ENCODE measurements around the gene FBXL17. TPM values are rescaled to one million over a fixed set of nuclear protein-coding genes. Genes with fewer than 3 reads are reported as not detected.

The FBXL17 gene
- total RNA-seq, 1 donor from 2014 or later: 27.3 TPM

DNA sequence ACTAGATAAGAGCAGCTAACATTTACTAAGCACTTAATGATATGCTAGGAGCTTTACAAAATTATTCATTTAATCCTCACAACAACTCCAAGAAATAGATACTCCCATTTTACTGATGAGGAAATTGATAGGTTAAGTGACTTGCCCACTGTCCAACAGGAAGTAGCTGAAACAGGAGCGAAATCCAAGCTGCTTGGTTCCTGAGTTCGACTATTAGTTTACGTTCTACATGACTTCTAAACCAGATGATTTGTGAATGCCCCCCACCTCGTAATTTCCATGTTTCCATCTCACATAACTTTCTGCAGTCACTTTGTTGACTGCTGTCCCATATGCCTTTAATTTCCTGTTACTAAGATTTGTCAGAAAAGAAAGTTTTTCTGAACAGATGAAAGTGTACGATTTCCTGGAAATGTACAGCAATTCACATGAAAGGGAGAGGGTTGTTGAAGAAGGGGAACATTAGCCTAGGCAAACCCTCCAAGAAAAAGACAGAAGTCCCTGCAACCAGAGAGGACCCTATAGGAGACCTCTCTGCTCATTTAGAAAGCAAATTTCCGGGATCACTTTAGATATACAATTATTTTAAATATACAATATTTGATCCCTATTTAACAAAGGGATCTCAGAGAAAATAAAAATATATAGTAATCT, 432.1 kb downstream of the FBXL17 start:
- intact Hi-C loops (cut with DNase I): no loop called here
- no peak for DNase-seq (ENCODE audit: low spot score)

DNA sequence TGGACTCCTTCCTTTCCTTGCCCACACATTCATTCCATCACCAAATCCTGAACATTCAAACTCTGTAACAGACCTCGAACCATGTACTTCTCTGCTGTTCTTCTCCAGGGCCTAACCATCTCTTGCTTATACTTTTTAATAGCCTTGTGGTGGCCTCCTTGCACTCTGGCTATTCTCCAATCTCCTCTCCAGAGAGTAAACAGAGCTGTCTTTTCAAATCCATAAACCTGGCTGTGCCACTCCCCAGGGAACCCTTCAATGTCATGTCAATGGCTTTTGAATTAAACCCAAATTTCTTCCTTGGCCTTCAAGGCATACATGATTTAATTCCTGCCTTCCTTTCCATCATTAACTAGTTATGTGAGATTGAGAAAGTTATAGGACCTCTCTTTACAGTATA, 433.5 kb downstream of the FBXL17 start:
- intact Hi-C loops (cut with DNase I): no loop called here
- no peak for DNase-seq (ENCODE audit: low spot score)

DNA sequence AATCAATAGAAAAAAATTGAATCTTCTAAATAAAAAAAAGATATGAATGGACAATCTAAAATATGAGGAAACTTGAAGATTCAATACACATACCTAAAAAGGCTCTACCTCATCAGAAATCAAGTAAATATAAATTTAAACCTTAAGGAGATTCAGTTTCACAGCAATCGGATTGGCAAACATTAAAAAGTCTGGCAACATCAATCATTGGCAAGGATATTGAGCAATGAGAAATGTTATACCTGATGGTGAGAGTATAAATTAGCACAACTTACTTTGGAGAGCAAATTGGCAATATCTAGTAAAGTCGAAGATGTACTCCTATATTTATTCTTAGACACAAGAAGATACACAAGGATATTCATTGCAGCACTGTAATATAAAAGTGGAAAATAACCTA, 436.8 kb downstream of the FBXL17 start:
- DNase-seq (ENCODE audit: low spot score): no peak
- intact Hi-C loops (cut with DNase I): no loop called here

DNA sequence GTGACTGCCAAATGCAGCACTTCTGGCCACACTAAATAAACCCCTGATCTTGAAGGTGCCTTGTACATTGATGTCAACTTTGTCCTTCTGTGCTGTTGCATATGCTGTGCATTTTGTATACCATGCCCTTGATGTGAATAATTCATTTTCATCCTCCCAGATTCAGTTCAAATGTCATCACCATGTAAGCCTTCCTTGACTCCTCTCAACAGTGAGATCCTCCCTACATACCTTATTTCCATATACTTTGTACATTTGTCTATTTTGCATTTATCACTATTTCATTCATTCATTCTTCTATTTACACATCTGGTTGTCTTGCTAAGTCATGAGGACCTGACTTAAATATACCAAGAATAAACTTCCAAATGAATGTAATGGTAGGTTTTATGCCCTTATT, 438.0 kb downstream of the FBXL17 start:
- no peak for DNase-seq (ENCODE audit: low spot score)
- intact Hi-C loops (cut with DNase I): no loop called here

DNA sequence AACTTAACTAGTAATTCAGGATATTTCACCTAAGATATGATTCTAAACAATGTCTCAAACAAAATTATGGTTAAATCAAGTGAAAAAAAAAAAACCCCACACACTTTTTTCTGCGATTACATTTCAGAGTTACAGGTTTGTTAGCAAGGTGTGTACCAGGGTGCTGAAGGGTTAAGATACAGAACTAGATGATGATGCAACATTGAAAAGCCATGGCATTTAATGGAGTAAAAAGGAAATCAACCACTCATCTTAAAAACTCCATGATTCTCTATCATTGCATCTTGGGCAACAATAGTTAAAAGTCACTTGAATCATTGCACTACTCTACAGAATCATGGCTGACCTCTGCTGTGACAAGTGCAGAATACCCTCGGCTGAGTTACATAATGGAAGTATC, 440.9 kb downstream of the FBXL17 start:
- intact Hi-C loops (cut with DNase I): no loop called here
- no peak for DNase-seq (ENCODE audit: low spot score)

DNA sequence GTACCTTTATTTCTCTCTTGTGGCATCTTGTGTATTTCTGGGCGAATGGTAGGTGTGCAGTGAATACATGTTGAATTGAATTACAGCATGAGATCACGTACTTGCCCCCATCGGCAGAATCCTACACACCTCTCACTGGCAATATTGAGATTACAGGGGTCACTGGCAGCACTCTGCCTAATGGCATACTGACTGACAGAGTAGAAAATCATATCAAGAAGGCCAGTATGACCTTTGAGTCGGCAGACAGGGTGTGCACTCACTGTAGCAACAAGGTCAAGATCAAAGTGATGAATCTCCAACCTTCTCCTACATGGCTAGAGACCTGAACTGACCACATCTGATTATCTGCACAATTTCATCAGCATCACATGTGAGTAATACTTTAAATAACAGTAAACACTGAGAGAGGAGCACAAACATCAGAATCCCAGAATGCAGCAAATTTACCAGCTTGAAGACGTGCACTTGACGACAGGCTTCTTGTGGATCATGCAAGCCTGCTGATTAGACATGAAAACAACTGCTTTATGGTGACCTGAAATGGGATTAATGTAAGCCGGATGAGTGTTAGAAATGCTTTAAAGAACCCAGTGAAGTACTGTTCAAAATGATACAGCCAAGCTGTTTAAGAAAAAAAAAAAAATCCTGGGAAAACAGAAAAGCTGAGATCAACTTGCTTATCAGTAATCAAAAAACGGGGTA, 444.1 kb downstream of the FBXL17 start:
- intact Hi-C loops (cut with DNase I): no loop called here
- no peak for DNase-seq (ENCODE audit: low spot score)

DNA sequence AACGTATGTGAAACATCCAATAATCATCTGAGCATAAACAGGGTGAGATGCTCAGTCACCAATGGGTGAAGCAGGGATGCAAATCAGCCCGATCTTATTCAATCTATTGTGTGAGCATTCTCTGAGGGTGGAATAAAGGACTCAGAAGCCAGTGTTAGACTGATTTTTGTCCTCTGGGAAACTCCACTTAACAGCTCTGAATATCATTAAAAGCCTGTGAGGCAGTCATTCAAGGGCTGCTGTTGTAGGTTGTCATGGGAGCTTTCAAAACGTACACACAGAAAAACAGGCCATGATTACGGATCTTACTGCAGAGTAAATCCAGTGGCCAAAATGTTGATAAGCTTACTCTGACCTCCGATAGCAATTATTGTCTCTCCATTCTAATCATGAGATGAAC, 444.7 kb downstream of the FBXL17 start:
- DNase-seq (ENCODE audit: low spot score): no peak
- intact Hi-C loops (cut with DNase I): no loop called here

DNA sequence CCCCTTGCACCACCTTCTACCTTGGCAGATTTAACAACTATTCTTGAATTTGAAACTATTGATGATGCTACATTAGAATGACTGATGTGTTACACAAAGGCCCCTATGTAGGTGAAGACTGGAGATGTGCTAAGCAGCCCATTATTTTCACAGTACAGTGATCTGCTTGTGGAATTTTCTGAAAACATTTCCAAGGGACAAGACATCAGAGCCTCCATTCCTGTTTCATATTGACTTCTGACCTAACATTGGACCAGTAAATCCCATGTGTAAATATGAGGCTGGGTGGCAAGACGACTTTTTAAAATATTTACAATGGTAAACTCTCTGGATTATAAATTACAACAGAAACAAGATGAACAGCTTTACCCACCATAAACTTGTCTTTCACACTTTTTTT, 445.4 kb downstream of the FBXL17 start:
- DNase-seq (ENCODE audit: low spot score): no peak
- intact Hi-C loops (cut with DNase I): no loop called here

DNA sequence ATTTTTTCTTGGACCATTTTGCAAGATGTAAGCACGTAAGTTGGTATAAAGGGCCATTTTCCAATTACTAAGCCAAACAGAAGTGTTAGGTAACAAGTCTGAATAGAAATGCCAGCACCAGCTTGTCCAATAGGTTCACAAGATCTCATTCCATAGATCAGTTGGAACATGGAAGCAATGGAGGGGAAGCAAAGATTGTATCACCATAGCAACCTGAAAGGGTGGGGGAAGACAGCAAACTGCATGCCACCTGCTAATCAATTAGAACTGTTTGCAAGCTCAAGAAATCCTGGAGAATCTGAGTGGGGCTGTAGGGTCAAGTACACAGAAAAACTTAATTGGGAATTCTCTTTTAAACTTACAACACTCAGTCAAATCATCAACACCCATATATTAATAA, 446.3 kb downstream of the FBXL17 start:
- intact Hi-C loops (cut with DNase I): no loop called here
- DNase-seq (ENCODE audit: low spot score): no peak

DNA sequence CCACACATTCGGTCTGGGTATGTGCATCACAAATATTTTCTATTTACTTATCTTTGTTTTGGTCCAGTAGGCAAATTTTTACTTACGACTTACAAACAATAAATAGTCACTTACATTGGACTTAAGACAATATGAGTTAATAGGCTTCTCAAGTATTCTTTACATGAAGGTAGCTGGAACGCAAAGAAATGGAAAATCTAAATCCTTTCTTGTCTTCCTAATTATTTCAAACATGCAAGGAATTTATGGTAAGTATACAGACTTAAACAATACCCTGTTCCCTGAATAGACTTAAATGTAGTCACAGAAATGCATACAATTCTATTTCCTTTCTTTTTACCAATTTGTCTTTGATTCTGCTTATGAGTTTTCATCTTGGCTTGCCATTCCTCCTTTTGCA, 448.6 kb downstream of the FBXL17 start:
- no peak for DNase-seq (ENCODE audit: low spot score)
- intact Hi-C loops (cut with DNase I): no loop called here

DNA sequence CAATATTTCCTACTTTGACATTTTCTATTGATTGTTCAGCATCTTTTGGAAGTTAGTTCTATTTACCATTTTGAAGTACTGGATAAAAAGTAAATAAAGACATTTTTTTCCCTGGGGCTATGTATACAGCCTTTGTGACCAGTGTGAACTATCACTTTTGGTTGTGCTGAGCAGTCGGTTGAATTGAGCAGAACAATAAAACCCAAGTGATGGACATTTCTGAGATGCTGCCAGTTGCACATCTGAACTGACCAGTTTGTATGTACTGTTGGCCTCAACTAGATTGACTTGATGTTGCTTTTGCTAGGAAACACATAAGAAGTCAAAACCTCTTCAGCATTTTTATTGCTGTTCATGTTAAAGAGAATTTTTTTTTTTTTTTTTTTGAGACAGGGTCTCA, 451.0 kb downstream of the FBXL17 start:
- no peak for DNase-seq (ENCODE audit: low spot score)
- intact Hi-C loops (cut with DNase I): no loop called here

DNA sequence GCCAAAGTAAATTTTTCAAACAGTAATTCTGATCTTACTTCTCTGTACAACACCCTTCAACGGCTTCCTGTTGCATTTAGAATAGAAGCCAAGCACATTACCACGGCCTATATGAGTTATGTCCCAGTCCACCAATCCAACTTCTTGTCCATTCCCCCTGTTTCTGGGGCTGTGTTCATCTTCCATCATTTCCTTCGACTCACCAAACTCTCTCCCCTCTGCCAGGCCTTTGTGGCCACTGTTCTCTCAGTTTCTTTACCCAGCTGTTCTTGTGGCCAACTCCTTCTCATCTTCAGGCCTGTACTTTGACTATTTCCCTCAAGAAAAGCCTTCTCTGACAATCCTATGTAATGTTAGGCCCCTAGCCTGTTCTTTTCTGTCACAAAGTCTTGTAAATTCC, 451.8 kb downstream of the FBXL17 start:
- intact Hi-C loops (cut with DNase I): no loop called here
- no peak for DNase-seq (ENCODE audit: low spot score)

DNA sequence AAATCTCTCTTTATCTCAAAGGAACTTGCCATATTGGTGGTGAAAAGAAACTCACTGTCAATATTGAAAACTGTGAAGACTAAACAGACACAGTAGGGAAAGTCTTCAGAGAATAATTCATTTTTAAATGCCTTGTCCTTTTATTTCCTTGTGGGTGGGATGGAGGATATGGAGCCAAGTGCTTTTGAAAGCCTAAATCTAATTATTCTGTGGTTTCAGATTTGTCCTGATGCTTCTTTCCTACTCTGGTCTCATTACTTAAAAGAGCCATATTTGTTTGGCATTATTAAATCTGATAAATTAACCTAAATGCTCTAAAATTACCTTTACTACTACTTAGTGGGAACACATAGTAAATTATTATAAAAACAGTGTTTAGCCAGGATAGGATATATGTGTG, 452.8 kb downstream of the FBXL17 start:
- intact Hi-C loops (cut with DNase I): no loop called here
- DNase-seq (ENCODE audit: low spot score): no peak

DNA sequence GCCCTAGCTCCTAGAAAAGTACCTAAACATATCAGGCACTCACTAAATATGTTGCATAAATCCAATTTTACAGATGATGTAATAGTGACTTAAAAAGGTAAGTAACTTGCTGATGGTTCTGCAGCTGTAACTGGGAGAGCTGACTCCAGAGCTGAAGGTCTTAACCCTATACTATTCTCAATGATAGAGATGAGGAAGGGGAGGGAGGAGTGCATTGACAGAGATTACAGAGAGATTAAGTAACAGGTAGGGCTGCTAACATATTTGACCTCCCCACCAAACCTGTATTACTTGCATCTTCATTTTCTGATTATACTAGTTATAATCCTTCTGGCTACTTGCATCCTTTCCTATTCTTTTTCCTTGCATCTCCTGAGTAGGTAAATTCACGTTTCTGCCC, 455.8 kb downstream of the FBXL17 start:
- intact Hi-C loops (cut with DNase I): no loop called here
- DNase-seq (ENCODE audit: low spot score): no peak

DNA sequence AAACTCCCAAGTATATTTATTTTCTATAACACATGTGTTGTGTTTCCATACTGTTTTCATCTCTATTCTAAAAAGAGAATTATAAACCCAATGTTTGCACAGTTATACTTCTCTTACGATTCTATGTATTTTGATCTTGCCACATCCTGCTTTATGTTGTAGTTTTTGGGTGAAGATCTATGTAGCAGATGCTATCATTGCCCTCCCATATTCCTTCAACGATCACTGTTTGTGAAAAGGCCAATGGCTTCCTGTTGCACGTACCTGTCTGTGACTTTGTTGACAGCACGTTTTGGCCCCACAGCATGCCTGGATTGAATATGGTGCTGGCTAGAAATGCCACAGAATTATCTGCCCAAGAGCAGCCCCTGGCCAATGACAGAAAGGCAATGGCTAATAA, 456.7 kb downstream of the FBXL17 start:
- intact Hi-C loops (cut with DNase I): no loop called here
- DNase-seq (ENCODE audit: low spot score): no peak

DNA sequence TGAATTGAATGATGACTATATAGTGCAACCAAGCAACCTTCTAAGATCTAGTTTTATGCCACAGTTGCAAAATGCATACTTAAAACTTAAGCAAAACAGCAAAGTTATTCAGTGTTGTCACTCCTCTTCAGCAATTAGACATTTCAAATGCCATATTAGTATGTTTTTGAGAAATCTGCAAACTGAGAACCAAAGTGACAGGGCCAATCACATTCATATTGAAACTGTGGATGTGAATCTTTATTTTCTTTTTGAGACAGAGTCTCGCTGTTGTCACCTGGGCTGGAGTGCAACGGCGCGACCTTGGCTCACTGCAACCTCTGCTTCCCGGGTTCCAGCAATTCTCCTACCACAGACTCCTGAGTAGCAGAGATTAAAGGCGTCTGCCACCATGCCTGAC, 461.9 kb downstream of the FBXL17 start:
- no peak for DNase-seq (ENCODE audit: low spot score)
- intact Hi-C loops (cut with DNase I): no loop called here

DNA sequence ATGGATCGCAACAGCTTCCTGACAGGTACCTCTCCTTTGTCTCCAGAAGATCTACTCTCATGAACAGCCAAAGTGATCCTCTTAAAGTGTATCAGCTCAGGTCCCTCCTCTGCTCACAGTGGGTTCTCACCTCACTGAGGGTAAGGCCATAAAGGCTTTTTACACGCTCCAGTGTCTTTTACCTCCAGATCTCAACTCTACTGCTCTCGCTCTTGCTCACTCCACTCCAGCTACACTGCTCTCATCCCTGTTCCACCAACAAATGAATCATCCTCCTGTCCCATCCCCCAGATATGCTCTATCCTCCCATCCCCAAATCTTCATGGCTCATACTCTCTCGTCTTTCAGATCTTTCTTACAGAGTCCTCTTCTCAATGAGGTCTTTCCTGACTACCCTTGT, 462.5 kb downstream of the FBXL17 start:
- intact Hi-C loops (cut with DNase I): no loop called here

DNA sequence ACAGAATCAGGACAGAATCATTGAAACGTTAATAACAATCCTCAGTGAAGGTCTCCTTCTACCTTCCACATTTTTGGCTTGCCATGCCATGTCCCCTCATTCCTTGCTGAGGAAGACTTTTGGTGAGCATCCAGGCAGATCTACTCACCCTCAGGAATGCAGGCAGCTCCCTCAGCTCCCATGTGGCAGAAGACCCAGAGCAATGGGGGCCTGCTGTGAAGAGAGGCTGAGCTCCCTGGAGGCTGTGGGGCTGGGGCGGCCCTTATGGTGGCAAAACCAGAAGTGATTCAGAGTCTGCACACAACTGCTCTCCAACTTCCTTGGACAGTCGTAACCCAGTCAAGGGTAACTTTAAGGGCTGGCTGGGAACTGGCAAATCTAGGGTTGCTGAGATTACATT, 463.9 kb downstream of the FBXL17 start:
- intact Hi-C loops (cut with DNase I): no loop called here
- no peak for DNase-seq (ENCODE audit: low spot score)

More for the DNA sequence above, 462.5 kb downstream of the FBXL17 start:
- no peak for DNase-seq (ENCODE audit: low spot score)

DNA sequence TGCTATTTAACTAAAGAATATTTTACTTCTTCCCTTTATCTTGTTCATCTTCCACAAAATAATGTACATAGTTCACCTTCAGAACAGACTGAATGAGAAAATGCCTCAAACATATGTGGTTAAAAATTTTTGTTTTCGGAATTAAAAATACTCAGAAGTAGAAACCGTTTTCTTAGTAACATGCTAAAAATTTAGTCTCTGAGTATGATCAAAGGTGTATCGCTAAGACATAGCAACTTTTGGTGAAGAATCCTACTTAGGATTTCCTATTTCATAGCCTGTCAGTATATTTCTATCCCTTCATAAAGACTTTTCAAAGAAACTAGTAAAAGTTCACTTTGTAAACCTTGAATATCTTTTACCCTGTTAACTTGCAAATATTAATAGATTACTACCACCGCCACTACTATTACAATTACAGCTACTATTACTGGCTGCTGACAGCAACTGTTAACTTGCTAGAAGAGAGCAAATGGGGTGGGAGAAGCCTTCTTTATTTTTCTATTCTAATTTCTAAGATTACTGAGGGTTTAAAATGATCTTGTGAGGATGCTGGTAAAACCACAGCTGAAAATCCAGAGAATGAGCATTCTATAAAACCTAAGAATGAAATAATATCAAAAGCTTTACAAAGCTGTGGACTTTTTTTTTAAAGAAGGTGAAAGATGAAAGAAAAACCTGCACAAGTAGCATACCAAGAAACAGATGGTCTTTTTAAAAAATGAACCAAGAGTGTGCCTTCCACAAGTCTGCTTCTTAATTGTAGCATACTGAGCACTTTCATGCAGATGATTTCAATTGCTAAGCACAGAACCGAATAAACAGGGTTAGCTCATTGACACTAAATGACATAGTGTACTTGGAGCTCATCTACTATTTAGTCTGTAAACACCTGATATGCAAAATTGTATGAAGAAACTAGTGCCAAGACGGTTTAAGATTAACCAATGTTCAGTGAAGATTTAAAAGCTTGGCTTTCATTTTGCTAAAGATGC, 464.9 kb downstream of the FBXL17 start:
- intact Hi-C loops (cut with DNase I): no loop called here
- DNase-seq (ENCODE audit: low spot score): no peak

DNA sequence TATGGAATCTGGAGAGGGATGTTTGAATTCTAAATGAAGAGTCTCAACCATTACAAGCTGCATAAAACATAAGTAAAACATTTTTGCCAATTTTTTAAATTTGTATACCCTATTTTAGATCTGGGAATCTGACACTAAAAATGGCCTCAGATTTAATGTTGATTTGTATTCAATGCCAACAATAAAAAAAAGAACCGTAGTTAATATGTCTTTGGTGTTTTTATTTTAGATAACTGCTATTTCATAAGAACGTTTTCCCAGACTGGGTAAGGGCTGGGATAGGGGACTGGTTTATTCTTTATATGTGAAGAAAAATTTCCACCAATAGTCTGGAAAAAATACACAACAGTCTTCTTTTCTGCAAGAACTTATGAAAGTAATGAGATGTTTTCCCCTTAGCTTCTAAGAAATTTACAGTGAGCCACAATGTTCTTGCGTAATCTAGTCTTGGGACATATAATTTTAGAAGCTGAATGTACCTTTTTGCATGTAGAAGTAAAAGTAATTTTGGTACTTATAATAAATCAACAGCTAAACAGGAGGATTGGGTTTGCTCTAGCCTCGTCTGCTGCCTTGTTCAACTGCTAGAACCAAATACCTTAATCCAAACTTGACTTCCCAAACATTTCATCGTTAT, 466.6 kb downstream of the FBXL17 start:
- DNase-seq (ENCODE audit: low spot score): no peak
- intact Hi-C loops (cut with DNase I): no loop called here
